Measurements from ENCODE around the gene PCDHGB2. TPM values are rescaled to one million over a fixed set of nuclear protein-coding genes. Genes with fewer than 3 reads are reported as not detected.

The PCDHGB2 gene
- total RNA-seq, 4 donors from 2014 or later = 3.2 to 5.7 (median 4.1) TPM

- no peak overlapping the region for H3K4me3 ChIP-seq
- H3K27me3 ChIP-seq = no peaks in the 10 kb centered on the region
- H3K4me1 ChIP-seq = peaks cover 0 to 7% (median 0%) of the 10 kb centered on the region in 4 donors
- peaks cover 11 to 96% (median 94%) of the 10 kb centered on the region in 4 donors for H3K9me3 ChIP-seq
- intact Hi-C loops (cut with DNase I) = loop anchor here (10.0 kb wide), 1 partner anchor 113 kb away; no protein-coding TSS in a partner anchor
- no peak overlapping the region for H3K27ac ChIP-seq (replicated peaks in 1 of 4)
- WGBS = 57% methylated on average over 3 of the region's 3 CpGs
- peaks cover 0 to 6% (median 2%) of the 10 kb centered on the region in 4 donors for H3K36me3 ChIP-seq
- no peak for DNase-seq (ENCODE audit: extremely low spot score)
- TF ChIP-seq POLR2AphosphoS5 (IDR thresholded peaks at IDR 0.05) = no peak
- TF ChIP-seq CTCF (IDR thresholded peaks at IDR 0.05) = no peak
- TF ChIP-seq POLR2A (IDR thresholded peaks at IDR 0.05; ENCODE audit: low read depth) = no peak
- TF ChIP-seq EP300 (IDR thresholded peaks at IDR 0.05) = no peak
Measured at GRCh38 chr5:141411575-141411974, 51.8 kb downstream of the PCDHGB2 start.

Other genes with a start within 250 kb of the PCDHGB2 start
- 1 to 10 TPM; 1.2 to 5.1 (median 3.8) TPM for gene PCDHB4, start 238.2 kb upstream of the PCDHGB2 start, total RNA-seq
- gene PCDHB5, start 224.8 kb upstream of the PCDHGB2 start, total RNA-seq = 1 to 10 TPM; 3.6 to 7.4 (median 4.0) TPM
- 1 to 10 TPM in 1 of 4 donors, under 1 TPM in 3; 0.46 to 1.1 (median 0.83) TPM for gene PCDHB6, start 209.9 kb upstream of the PCDHGB2 start, total RNA-seq
- 1 to 10 TPM; 1.1 to 2.9 (median 2.5) TPM for gene PCDHB7, start 187.3 kb upstream of the PCDHGB2 start, total RNA-seq
- gene PCDHB8, start 182.2 kb upstream of the PCDHGB2 start, total RNA-seq = 1 to 10 TPM in 1 of 4 donors, under 1 TPM in 3; 0.33 to 2.0 (median 0.87) TPM
- 1 to 10 TPM; 3.3 to 5.6 (median 3.9) TPM for gene PCDHB16, start 177.6 kb upstream of the PCDHGB2 start, total RNA-seq
- gene PCDHB9, start 172.8 kb upstream of the PCDHGB2 start, total RNA-seq = 1 to 10 TPM; 1.5 to 2.9 (median 2.2) TPM
- gene PCDHB10, start 167.6 kb upstream of the PCDHGB2 start, total RNA-seq = 1 to 10 TPM; 3.3 to 7.9 (median 4.9) TPM
- 1 to 10 TPM; 1.7 to 4.6 (median 2.9) TPM for gene PCDHB11, start 160.4 kb upstream of the PCDHGB2 start, total RNA-seq
- 1 to 10 TPM; 2.2 to 4.3 (median 2.9) TPM for gene PCDHB12, start 151.3 kb upstream of the PCDHGB2 start, total RNA-seq
- gene PCDHB13, start 146.1 kb upstream of the PCDHGB2 start, total RNA-seq = 1 to 10 TPM; 4.3 to 8.1 (median 5.6) TPM
- gene PCDHB14, start 136.7 kb upstream of the PCDHGB2 start, total RNA-seq = 1 to 10 TPM; 6.8 to 9.9 (median 8.3) TPM
- gene PCDHB15, start 114.6 kb upstream of the PCDHGB2 start, total RNA-seq = 1 to 10 TPM; 4.0 to 7.0 (median 4.5) TPM
- gene SLC25A2, start 55.9 kb upstream of the PCDHGB2 start, total RNA-seq = under 1 TPM in 2 of 4 donors, not detected in 2; 0.23 to 0.65 TPM
- 10 to 100 TPM; 44.0 to 65.9 (median 59.1) TPM for gene TAF7, start 39.2 kb upstream of the PCDHGB2 start, total RNA-seq
- 1 to 10 TPM in 1 of 4 donors, under 1 TPM in 3; 0.45 to 1.2 (median 0.76) TPM for gene PCDHGA1, start 29.5 kb upstream of the PCDHGB2 start, total RNA-seq
- gene PCDHGA2, start 21.2 kb upstream of the PCDHGB2 start, total RNA-seq = 1 to 10 TPM; 2.5 to 5.4 (median 4.0) TPM
- gene PCDHGA3, start 16.2 kb upstream of the PCDHGB2 start, total RNA-seq = 1 to 10 TPM; 1.7 to 2.6 (median 1.8) TPM
- gene PCDHGB1, start 9.9 kb upstream of the PCDHGB2 start, total RNA-seq = 1 to 10 TPM; 2.7 to 5.1 (median 3.0) TPM
- gene PCDHGA4, start 5.0 kb upstream of the PCDHGB2 start, total RNA-seq = 1 to 10 TPM; 3.6 to 7.9 (median 4.6) TPM
- gene PCDHGA5, start 4.2 kb downstream of the PCDHGB2 start, total RNA-seq = 1 to 10 TPM; 2.6 to 5.4 (median 4.7) TPM
- 1 to 10 TPM; 2.5 to 7.5 (median 3.8) TPM for gene PCDHGB3, start 10.2 kb downstream of the PCDHGB2 start, total RNA-seq
- gene PCDHGA6, start 13.9 kb downstream of the PCDHGB2 start, total RNA-seq = 1 to 10 TPM; 4.1 to 7.1 (median 5.9) TPM
- 1 to 10 TPM; 4.3 to 9.1 (median 6.4) TPM for gene PCDHGA7, start 22.7 kb downstream of the PCDHGB2 start, total RNA-seq
- gene PCDHGB4, start 27.7 kb downstream of the PCDHGB2 start, total RNA-seq = 1 to 10 TPM; 3.8 to 5.5 (median 4.6) TPM
- gene PCDHGA8, start 32.6 kb downstream of the PCDHGB2 start, total RNA-seq = 1 to 10 TPM; 1.7 to 5.8 (median 3.3) TPM
- 1 to 10 TPM; 4.8 to 10.0 (median 7.8) TPM for gene PCDHGB5, start 38.0 kb downstream of the PCDHGB2 start, total RNA-seq
- 1 to 10 TPM; 3.3 to 8.7 (median 4.9) TPM for gene PCDHGA9, start 42.8 kb downstream of the PCDHGB2 start, total RNA-seq
- 1 to 10 TPM; 6.2 to 8.4 (median 7.4) TPM for gene PCDHGB6, start 48.0 kb downstream of the PCDHGB2 start, total RNA-seq
- gene PCDHGA10, start 53.0 kb downstream of the PCDHGB2 start, total RNA-seq = 1 to 10 TPM; 2.3 to 6.2 (median 4.3) TPM
- gene PCDHGB7, start 57.7 kb downstream of the PCDHGB2 start, total RNA-seq = 10 to 100 TPM; 13.9 to 18.0 (median 14.4) TPM
- 1 to 10 TPM; 3.0 to 5.8 (median 4.5) TPM for gene PCDHGA11, start 61.1 kb downstream of the PCDHGB2 start, total RNA-seq
- 10 to 100 TPM in 3 of 4 donors, 1 to 10 TPM in 1; 7.6 to 13.7 (median 11.6) TPM for gene PCDHGA12, start 70.5 kb downstream of the PCDHGB2 start, total RNA-seq
- 10 to 100 TPM; 56.5 to 81.1 (median 65.5) TPM for gene PCDHGC3, start 116.0 kb downstream of the PCDHGB2 start, total RNA-seq
- gene PCDHGC4, start 125.0 kb downstream of the PCDHGB2 start, total RNA-seq = 1 to 10 TPM in 3 of 4 donors, under 1 TPM in 1; 0.91 to 3.3 (median 2.0) TPM
- gene PCDHGC5, start 129.1 kb downstream of the PCDHGB2 start, total RNA-seq = 1 to 10 TPM in 3 of 4 donors, under 1 TPM in 1; 0.71 to 3.7 (median 1.4) TPM

Measured in esophagus muscularis mucosa (tissue), 4 donors.